Upper lobe of left lung (tissue), 6 donors: Measurements from ENCODE around the gene MRPL50. TPM values are rescaled to one million over a fixed set of nuclear protein-coding genes. Genes with fewer than 3 reads are reported as not detected.

Experiments
- ATAC-seq, 2 donors: fragments of 200-7000 bp; cut with Tn5 transposase; one replicate each; pipeline ENCODE4 v1.9.1; 2022; ENCODE audit warnings: mild to moderate bottlenecking in 2 of 2, moderate library complexity in 2 of 2; ENCODE audit not compliant: low FRiP score in 2 of 2
- DNase-seq, 2 donors: peaks; one replicate each; pipeline ENCODE4 v3.0.0-alpha.2; 2019 to 2020
- H3K27ac ChIP-seq, 4 donors: fragments of 200-600 bp; sonication (generic); one replicate each; pipeline ENCODE4 v1.5.1; 2016 to 2019
- H3K27me3 ChIP-seq, 4 donors: fragments of 200-600 bp; sonication (generic); one replicate each; pipeline ENCODE4 v1.5.1; 2017 to 2019
- H3K36me3 ChIP-seq, 4 donors: fragments of 200-600 bp; sonication (generic); one replicate each; pipeline ENCODE4 v1.5.1; 2016 to 2019
- H3K4me1 ChIP-seq, 4 donors: fragments of 200-600 bp; sonication (generic); one replicate each; pipeline ENCODE4 v1.5.1; 2018 to 2019
- H3K4me3 ChIP-seq, 4 donors: fragments of 200-600 bp; sonication (generic); one replicate each; pipeline ENCODE4 v1.5.1; 2017 to 2019; ENCODE audit warnings: mild to moderate bottlenecking in 2 of 4, moderate library complexity in 1 of 4
- H3K9me3 ChIP-seq, 4 donors: fragments of 200-600 bp; sonication (generic); one replicate each; pipeline ENCODE4 v1.5.1; 2018 to 2019
- CTCF ChIP-seq, 6 experiments: fragments of 450-650 bp in 4 of 6; fragments of 200-600 bp in 2 of 6; sonication (generic) in 2 of 6; IDR thresholded peaks; one replicate each; pipeline ENCODE4 v1.5.1; 2016 to 2019; ENCODE audit warnings: antibody characterized with exemption in 6 of 6
- EP300 ChIP-seq, 4 donors: sonication (generic); formaldehyde crosslinking; IDR thresholded peaks; one replicate each; pipeline ENCODE4 v1.5.1; 2017; ENCODE audit warnings: antibody characterized with exemption in 4 of 4, control low read depth in 2 of 4
- POLR2A ChIP-seq, 4 donors: fragments of 450-650 bp; IDR thresholded peaks; one replicate each; pipeline ENCODE4 v1.5.1; 2016 to 2017; ENCODE audit warnings: antibody characterized with exemption in 4 of 4, mild to moderate bottlenecking in 2 of 4
- POLR2AphosphoS5 ChIP-seq, 2 donors: sonication (generic); formaldehyde crosslinking; IDR thresholded peaks; one replicate each; pipeline ENCODE4 v1.5.1; 2017; ENCODE audit warnings: antibody characterized with exemption in 2 of 2
- WGBS, 2 donors: methylation state at CpG; one replicate each; pipeline ENCODE4 v1.1.5; 2017 to 2018; 5-methylcytosine and 5-hydroxymethylcytosine counted together
- total RNA-seq, 6 donors: library from RNA; depleted of rRNA in 4 of 6; stranded (reverse); fragments of >200 nt in 4 of 6; gene quantifications; one replicate each; pipeline versions ENCODE4 v1.1.0 to v1.2.1, GENCODE V29; 2016 to 2021
- donor health status: DM: no; HTN: no; CAD: no; lungs with moderate emphysema.
- donor health status: DM: no; HTN: yes; CAD: no; lungs with severe emphysema.

Gene MRPL50
- total RNA-seq, 6 donors from 2014 or later = 3.9 to 13.4 (median 9.2) TPM

GRCh38 chr9:101369884-101370531 is 28.4 kb downstream of the MRPL50 start:
- TF ChIP-seq EP300 (IDR thresholded peaks at IDR 0.05) = no peak
- TF ChIP-seq CTCF (IDR thresholded peaks at IDR 0.05) = no peak
- TF ChIP-seq POLR2A (IDR thresholded peaks at IDR 0.05) = no peak
- no peak for TF ChIP-seq POLR2AphosphoS5 (IDR thresholded peaks at IDR 0.05)

GRCh38 chr9:101369286-101369685 is 29.1 kb downstream of the MRPL50 start:
- DNase-seq (no peak), ATAC-seq (no peak)
- 80 to 84% methylated on average over 2 of the region's 2 CpGs for WGBS, 2 donors
- no peak overlapping the region for H3K27ac ChIP-seq
- no peaks in the 10 kb centered on the region for H3K4me1 ChIP-seq
- H3K9me3 ChIP-seq = no peaks in the 10 kb centered on the region
- H3K36me3 ChIP-seq = no peaks in the 10 kb centered on the region
- H3K4me3 ChIP-seq = no peak overlapping the region
- TF ChIP-seq CTCF (IDR thresholded peaks at IDR 0.05) = no peak
- TF ChIP-seq EP300 (IDR thresholded peaks at IDR 0.05) = no peak
- no peak for TF ChIP-seq POLR2AphosphoS5 (IDR thresholded peaks at IDR 0.05)
- no peak for TF ChIP-seq POLR2A (IDR thresholded peaks at IDR 0.05)
- H3K27me3 ChIP-seq = no peaks in the 10 kb centered on the region

More at GRCh38 chr9:101369884-101370531, 28.4 kb downstream of the MRPL50 start:
- no peak for DNase-seq
- H3K36me3 ChIP-seq = no peaks in the 10 kb centered on the region
- WGBS, 2 donors = 46 to 82% methylated on average over 2 of the region's 2 CpGs
- no peak overlapping the region for H3K4me3 ChIP-seq
- no peaks in the 10 kb centered on the region for H3K27me3 ChIP-seq
- ATAC-seq = no peak
- no peak overlapping the region for H3K27ac ChIP-seq
- no peaks in the 10 kb centered on the region for H3K9me3 ChIP-seq
- no peaks in the 10 kb centered on the region for H3K4me1 ChIP-seq

- Histone ChIP-seq H3K9me3 (no peaks in the 10 kb centered on the region), H3K4me1 (no peaks in the 10 kb centered on the region), H3K27ac (no peak overlapping the region), H3K27me3 (no peaks in the 10 kb centered on the region), H3K4me3 (no peak overlapping the region), H3K36me3 (no peaks in the 10 kb centered on the region)
- WGBS, 2 donors = 95% methylated on average over 3 of the region's 3 CpGs
- DNase-seq = no peak
- TF ChIP-seq EP300 (IDR thresholded peaks at IDR 0.05) (no peak), CTCF (IDR thresholded peaks at IDR 0.05) (no peak), POLR2A (IDR thresholded peaks at IDR 0.05) (no peak), POLR2AphosphoS5 (IDR thresholded peaks at IDR 0.05) (no peak)
- ATAC-seq = no peak
Observed at GRCh38 chr9:101367323-101367722, 31.1 kb downstream of the MRPL50 start.

- 66 to 75% methylated on average over 5 of the region's 5 CpGs for WGBS, 2 donors
- Histone ChIP-seq H3K27ac (no peak overlapping the region), H3K4me1 (no peaks in the 10 kb centered on the region), H3K9me3 (no peaks in the 10 kb centered on the region), H3K4me3 (no peak overlapping the region), H3K36me3 (no peaks in the 10 kb centered on the region), H3K27me3 (no peaks in the 10 kb centered on the region)
- ATAC-seq = no peak
- no peak for DNase-seq
- TF ChIP-seq CTCF (IDR thresholded peaks at IDR 0.05) = no peak
- TF ChIP-seq EP300 (IDR thresholded peaks at IDR 0.05) = no peak
- TF ChIP-seq POLR2AphosphoS5 (IDR thresholded peaks at IDR 0.05) = no peak
- no peak for TF ChIP-seq POLR2A (IDR thresholded peaks at IDR 0.05)
Observed at GRCh38 chr9:101366038-101366756, 32.2 kb downstream of the MRPL50 start.
